ENCODE results near the gene TRIM52.
A peak's percentile ranks its signal among the peaks of the same experiment; 100 is the strongest.
"Not testable (repeated sequence)": the region's sequence is repeated elsewhere in the genome, so short reads cannot be mapped to it uniquely, and the experiment has no call there.

Gene TRIM52

GRCh38 chr5:181260720-181261319, at the start of gene TRIM52:
Gene TRIM52 (minus strand): TSS chr5:181261143. CDS start chr5:181260813, 330 bp downstream.
- DNase-seq, result peak; percentile 90

DNA sequence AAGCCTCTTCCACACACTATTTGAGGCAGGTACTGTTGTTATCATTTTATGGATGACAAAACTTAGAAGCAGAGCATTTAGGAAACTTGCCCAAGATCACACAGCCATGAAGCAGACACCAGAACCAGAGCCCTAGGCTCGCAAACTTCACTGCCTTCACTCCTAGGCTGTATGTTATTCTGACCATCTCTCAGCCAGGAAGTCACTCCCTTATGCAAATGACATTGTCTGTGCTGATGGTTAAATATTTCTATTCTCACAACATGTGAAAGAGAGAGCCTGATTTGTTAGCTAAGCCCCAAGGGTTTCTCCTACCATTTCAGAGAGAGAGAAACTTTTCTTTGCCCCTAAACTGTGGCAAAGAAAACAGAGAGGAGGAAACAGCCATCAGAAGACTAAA, 26.4 kb upstream of the TRIM52 start:
- not testable (repeated sequence) for DNase-seq

- DNase-seq, result not testable (repeated sequence)
These were observed 25.2 kb upstream of the TRIM52 start for GRCh38 chr5:181285962-181286705.

DNA sequence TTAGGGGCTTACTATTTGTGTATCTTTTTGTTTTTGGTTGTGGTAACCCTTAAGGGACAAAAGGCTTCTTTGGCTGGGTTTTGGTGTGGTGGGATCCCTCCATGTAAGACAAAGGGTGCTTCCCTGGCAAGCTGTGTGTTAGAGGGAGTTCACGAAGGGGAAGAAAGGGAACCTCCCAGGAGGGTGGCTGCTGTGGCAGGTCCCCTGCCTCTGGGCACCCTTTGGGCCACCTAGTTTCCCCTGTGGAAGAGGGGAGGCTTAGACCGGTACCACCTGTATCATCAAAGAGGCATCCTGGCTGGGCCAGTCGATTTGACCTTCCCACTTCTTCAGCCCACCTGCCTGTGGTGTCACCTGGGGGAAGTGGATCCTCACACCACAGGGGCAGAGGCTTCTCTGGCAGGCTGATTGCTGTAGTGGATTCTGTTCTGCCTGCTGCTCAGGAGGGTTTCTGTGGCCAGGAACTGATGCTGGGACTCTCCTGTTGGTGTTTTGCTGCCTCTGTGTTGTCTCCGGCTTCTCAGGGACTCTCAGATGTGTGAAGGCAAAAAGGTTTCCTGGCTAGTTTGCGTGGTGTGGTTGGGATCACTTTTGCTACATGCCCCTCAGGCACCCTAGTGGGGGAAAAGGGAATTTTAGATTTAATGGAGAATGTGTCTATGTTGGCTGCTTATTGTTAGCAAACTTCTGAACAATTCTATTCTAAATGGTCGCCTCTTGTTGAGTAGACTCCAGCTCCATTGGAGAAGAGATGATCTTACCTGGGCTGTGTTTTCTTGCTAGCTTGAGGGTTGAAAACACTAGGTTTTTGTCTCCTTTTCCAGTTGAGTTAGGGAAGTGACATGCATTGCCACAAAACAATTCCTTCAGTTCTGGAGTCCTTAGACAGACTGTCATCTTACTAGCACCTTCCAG, 23.2 kb upstream of the TRIM52 start:
- not testable (repeated sequence) for DNase-seq

GRCh38 chr5:181283347-181283746, 22.4 kb upstream of the TRIM52 start:
- no peak for DNase-seq

DNA sequence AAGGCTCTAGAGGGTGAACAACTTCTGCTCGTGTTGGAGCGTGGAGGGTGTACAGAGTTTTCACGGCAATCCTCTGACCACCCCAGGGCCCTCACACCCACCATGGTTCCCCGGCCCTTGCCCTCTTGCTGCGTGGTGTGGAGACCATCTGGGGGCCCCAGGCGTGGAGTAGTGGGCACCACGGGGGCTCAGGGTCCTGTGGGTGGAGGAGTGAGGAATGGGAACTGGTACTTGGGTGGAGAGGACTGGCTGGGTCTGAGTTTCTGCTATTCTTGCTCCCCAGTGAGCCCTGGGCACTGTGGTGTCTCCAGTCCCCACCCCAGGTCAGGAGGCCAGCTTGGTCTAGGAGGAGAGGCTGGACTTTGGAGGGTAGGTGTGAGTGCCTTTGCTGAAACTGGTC, 21.9 kb upstream of the TRIM52 start:
- no peak for DNase-seq

DNA sequence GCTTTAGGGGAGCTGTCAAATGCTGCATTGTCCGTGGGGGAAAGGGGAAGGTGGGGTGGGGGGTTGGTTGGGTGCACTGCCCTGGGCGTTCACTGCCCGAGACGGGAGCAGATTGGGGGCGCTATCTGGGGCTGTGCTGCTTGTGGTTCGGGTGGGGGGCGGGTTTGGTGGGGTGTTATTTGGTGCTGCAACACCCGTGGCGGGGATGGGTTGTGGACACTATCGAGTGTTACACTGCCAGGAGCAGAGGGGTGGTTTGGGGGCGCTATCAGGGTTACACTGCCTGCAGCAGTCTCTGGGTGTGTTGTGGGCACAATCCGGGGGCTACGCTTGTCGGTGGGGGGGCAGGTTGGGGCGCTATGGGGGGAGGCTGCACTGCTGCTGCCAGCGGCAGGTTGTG, 21.5 kb upstream of the TRIM52 start:
- DNase-seq, result not testable (repeated sequence)

GRCh38 chr5:181281984-181282316, 21.0 kb upstream of the TRIM52 start:
- DNase-seq, result no peak

GRCh38 chr5:181281077-181281983, 20.4 kb upstream of the TRIM52 start:
- DNase-seq, result no peak

GRCh38 chr5:181280251-181280762, 19.4 kb upstream of the TRIM52 start:
- DNase-seq, result no peak

- not testable (repeated sequence) for DNase-seq
These were observed 12.4 kb upstream of the TRIM52 start for GRCh38 chr5:181273433-181273744.

DNA sequence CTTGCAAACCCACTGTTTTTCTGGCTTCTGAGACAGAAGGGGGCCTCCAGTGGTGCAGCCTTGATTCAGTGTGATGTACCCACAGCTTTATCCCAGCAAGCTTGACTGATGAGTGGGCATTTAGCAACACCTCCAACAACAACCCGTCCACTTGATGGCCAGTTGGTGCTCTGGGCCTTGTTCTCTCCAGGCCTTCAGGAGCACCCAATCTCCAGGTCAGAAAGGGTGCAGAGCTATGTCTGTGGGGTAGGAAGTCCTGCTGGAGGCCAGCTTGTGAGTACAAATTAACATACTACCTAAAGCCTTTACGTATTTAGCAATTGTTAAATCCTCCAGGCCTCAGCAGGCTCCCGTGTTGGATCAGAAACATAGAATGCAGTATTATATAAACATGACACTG, 10.1 kb upstream of the TRIM52 start:
- no peak for DNase-seq

DNA sequence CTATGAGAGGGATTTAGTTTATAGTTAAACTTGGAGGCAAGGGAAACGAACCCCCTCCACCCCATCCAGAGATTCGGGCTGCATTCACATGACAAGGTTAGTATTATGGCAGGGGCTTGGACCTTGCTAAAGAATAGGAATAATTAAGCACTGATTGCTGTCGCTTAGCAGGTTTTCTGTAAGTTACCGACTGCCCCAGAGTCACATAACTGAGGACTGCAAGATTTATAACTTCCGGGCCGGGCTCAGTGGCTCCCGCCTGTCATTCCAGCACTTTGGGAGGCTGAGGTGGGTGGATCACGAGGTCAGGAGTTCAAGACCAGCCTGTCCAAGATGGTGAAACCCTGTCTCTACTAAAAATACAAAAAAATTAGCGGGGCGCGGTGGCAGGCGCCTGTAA, 7.0 kb upstream of the TRIM52 start:
- DNase-seq, result not testable (repeated sequence)

DNA sequence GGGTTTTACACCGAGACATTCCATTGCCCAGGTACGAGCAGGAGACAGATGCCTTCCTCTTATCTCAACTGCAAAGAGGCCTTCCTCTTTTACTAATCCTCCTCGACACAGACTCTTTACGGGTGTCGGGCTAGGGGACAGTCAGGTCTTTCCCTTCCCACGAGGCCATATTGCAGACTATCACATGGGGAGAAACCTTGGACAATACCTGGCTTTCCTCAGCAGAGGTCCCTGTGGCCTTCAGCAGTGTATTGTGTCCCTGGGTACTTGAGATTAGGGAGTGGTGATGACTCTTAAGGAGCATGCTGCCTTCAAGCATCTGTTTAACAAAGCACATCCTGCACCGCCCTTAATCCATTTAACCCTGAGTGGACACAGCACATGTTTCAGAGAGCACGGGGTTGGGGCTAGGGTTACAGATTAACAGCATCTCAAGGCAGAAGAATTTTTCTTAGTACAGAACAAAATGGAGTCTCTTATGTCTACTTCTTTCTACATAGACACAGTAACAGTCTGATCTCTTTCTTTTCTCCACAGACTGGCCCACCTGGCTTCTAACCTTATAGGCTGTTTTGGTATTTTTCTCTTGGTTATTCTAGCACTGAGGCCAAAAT, 6.5 kb upstream of the TRIM52 start:
- not testable (repeated sequence) for DNase-seq

- DNase-seq, result no peak
These were observed 4.2 kb upstream of the TRIM52 start for GRCh38 chr5:181265092-181265671.

- no peak for DNase-seq
These were observed 2.7 kb upstream of the TRIM52 start for GRCh38 chr5:181263633-181264032.

DNA sequence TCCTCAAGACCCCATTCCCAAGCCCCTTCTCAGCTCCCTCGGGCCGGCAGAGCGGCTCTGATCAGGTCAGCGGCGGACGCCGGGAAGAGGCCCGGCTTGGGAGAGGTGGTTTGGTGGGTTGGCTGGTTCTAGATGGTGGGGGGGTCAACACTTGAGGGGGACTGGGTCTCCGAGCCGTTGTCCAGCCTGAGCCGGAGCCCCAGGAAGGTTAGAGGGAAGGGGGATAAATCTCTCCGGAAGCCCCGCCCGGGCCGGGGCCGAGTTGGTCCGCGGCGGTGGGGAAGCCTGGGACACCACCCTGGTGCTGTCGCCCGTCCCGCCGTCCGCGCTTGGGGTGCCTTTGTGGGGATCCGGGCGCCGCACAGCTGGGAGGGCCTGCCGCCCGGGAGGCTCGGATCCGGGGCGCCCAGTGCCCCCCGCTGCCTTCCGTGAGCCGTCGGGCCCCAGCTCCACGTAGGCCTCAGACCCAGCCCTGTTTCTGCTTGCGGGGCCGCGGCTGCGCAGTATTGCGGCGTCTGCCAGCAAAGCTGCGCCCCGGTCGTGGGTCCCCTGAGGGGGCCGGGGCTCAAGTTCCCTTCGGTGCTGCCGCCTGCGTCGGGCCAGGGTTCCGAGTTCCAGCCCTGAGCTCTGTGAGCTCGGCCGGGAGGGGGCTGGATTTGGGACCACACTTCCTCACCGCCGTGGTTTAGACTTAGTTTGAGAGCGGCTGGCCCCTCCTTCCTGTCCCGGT, 542 bp upstream of the TRIM52 start:
- peak; percentile 84 for DNase-seq

DNA sequence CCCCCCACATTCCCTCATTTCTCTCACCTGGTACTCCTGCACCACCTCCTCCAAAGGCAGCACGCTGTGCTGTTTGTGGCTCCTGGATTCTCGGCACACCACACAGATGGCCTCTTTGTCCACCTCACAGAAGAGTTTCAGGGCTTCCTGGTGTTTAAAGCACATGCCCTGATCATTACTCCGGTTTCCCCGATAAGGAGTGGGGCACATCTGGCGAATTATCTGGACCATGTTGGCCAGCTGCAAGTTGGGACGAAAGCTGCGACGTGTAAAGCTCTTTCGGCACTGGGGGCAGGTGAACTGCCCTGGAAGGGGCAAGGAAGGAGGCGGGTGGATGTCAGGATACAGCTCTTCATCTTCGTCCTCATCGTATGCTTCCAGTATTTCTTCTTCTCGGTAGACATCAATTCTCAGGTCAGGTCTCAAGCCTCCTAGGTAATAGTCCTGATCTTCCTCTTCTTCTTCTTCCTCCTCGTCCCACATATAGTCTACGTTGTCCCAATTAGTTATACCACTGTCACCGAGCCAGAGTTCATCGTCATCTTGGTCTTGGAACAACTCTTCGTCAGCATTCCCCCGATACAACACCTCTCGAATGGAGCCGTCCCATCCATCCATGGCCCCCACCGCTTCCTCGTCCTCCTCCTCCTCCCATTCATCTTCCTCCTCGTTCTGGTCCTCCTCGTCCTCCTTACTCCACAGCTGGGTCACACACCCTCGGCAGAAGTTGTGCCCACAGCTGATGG, 796 bp downstream of the TRIM52 start:
- DNase-seq, result no peak

DNA sequence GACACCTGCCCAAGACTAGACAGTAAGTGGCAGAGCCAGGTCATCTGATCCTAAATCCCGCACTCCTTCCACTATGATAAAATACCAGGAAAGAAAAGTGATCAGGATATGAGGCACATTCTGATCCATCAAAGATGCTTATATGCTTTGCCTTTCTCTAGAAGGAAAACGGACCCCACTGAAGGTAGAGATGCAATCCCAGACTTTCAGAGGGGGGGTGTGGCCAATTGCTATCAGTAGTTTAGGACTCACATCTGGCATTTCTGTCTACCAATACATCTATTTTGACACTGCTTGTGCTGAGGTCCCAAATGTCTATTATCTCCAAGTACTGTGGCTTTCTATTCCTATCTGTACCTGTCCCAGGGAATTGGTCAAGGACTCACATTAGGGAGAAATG, 1.7 kb downstream of the TRIM52 start:
- DNase-seq, result no peak

DNA sequence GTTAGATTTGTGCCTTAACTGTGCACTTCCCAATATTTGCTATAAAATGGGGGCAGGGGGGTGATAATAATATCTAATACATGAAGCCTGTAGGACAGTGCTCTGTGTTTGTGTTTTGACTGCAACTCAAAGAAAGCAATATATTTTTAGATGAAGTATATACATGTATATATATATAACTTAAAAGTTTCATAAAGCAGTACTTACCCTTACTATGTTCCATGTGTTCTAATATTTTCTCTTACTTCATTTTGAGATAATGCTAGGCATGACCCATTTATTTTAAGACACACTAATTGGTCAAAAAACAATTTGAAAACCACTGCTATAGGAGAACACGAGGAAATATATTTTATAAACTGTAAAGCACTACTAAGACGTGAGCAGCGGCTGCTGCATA, 2.4 kb downstream of the TRIM52 start:
- no peak for DNase-seq
